GM19438 (cell line): Measurements from ENCODE around the gene MYO7B.
"Not testable (repeated sequence)": the region's sequence is repeated elsewhere in the genome, so short reads cannot be mapped to it uniquely, and the experiment has no call there.

Source experiments
- ATAC-seq: cut with Tn5 transposase; IDR thresholded peaks from one replicate; pipeline ENCODE4 v1.9.1; 2021; ENCODE audit warnings: low read depth; ENCODE audit not compliant: unreplicated experiment

The MYO7B gene

GRCh38 chr2:127523269-127523939 lies 12.1 kb upstream of the MYO7B start:
- ATAC-seq, result no peak

DNA sequence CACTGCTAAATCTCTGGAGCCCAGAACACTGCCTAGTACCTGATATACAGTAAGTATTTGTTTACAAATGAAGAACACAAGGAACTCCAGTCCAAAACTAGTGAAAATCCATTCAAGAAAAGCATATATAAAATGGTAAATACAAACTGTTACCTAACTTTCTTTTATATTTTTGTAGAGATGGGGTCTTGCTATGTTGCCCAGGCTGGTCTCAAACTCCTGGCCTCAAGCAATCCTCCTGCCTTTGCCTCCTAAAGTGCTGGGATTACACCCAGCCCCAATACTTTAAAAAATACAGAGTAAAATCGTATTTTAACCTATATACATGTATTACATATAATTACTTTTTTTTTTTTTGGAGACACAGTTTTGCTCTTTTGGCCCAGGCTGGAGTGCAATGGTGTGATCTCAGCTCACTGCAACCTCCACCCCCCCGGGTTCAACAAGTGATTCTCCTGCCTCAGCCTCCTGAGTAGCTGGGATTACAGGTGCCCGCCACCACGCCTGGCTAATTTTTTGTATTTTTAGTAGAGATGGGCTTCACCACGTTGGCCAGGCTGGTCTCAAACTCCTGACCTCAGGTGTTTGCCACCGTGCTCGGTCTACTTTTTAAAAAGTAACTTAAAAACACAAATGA lies 11.2 kb upstream of the MYO7B start:
- ATAC-seq, result not testable (repeated sequence)

DNA sequence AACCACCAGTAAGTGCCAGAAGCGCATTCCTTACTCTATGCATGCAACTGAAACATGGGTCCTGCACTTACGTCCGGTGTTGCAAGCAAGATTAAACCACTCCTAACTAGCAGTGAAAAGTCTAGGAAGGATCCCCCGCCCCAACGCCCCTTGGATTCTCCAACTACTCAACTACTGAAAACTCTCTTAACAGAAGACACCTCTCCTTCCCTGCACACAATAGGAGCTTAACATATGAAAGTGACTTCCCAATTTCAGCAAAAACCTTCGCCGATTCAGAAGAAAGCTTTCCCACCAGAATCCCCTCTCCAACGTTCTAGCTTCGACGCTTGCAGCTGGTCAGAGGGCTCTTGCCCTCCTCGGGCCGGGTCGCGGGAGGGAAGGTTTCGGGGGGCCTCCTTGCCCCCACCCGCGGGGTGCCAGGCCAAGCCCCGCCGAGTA lies 9.8 kb upstream of the MYO7B start:
- peak; percentile 12 for ATAC-seq

DNA sequence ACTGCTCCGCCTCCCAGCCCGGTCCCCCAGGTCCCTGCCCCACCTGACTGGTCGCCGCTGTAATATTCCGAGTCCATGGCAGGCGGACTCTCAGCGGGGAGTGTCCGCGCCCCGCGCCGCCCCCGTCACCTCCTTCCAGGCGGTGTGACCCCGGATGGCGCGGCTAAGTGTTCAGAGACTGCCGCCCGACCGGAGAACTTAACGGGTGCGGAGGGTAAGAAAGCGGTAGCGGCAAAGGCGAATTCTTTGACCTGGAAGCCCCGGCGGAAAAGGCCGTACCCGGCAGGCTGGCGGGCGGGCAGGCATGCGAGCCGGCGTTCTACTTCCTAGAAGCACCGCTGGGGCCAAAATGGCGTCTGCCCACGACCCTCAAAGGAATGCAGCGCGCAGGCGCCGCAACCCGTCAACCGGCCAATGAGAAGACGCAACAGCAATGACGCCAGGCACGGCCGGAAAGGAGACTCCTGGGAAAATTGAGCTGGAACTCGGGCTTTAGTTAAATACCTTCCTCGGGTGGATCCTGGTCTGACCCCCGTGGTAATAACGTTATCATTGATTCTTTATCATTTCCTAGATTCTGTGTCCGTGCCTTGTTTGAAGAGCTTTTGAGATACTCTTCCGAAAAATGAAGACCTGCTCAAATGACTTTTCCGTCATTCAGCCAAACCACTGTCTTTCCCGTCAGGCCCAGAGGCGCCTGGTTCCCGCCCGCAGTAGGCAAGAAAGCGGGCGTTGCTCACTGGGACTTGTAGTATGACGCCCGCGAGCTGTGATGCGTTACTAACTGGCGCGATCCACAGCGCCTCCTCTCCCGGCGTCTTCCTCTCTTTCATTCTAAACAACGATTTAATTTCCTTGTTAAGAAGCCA lies 9.1 kb upstream of the MYO7B start, which contains the start of gene IWS1:
TSS of gene IWS1 (minus strand) at position 358 of the 869 bp plus-strand sequence. CDS start at position 77, 281 bp downstream.
- ATAC-seq, result peak; percentile 88

- ATAC-seq, result peak; percentile 6
Observed at GRCh38 chr2:127527001-127527804, 8.3 kb upstream of the MYO7B start.

GRCh38 chr2:127528487-127528886 lies 7.0 kb upstream of the MYO7B start:
- no peak for ATAC-seq

GRCh38 chr2:127529416-127529815 lies 6.1 kb upstream of the MYO7B start:
- ATAC-seq, result not testable (repeated sequence)

DNA sequence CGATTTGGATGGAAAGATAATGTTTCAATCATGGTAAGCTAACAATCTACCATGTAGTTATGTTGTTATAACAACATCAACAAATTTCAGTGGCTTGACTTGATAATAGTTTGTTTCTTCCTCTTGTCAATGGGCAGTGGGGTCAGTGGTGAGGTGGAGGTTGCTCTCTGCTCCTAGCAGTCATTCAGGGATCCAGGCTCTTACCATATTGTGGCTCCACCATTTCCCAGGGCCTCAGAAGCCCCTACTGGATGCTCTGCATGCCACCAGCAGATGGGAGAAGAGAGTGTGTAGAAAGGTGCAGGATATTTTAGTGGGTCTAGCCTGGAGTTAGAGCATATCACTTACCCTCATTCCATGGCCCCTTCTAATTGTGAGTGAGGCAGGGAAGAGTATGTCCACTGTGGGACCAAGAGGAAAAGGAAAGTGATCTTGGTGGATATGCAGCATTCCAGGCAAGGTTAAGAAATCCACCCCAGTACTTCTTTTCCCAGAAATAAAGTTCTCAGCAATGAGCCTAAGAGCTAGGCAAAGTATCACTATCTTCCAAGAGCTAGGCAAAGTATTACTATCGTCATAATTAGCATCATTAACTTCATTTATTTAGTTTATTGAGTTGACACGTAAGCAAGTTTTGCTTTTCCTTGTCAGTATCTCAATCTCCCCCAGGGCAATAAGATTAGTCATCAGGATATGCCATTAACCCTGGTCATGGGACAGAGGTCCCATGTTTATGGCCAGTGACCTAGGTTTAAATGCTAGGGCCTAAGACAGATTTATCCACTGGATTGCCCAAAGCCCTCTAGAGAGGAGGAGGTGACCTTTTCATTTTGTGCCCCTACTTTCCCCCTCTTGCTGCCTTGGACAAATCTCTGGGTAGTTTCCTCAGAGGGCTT lies 5.0 kb upstream of the MYO7B start:
- ATAC-seq, result no peak

DNA sequence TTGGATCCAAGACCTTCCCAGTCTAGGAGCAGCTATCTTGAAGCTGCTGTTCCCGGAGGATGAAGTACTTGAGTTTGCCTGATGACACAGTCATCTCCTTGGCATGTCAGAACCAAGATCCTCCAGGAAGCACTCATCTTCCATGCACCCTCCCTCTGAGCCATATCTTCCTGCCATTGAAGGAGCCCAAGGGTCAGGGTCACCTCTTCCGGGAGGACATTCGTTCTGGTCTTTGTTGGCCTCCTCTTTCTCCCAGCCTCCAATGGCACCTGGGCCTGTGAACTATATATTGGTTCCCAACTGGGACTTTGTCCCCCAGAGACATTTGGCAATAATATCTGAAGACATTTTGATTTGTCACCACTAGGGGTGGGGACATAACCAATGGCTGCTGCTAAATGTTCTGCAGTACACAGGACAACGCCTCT lies 4.2 kb upstream of the MYO7B start:
- no peak for ATAC-seq

- ATAC-seq, result no peak
Observed at GRCh38 chr2:127532296-127532695, 3.2 kb upstream of the MYO7B start.

DNA sequence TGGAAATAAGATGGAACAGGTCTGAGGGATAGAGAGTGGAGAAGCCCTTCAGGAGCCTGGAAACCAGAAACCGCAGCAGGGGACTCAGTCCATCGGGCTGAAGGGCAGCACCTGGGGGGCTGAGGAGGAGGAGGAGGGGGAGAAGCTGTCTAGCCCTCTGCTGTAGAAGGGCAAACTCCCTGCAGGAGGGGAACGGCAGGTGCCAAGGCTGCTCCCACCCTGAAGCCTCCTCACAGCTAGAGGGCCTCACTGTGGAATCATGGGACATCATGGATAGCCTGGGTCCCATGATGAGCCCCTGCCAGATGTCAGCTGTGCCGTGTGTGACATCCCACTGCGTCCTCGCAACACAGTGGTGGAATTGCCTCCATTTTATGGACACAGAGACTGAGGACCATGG lies 435 bp downstream of the MYO7B start:
- no peak for ATAC-seq

DNA sequence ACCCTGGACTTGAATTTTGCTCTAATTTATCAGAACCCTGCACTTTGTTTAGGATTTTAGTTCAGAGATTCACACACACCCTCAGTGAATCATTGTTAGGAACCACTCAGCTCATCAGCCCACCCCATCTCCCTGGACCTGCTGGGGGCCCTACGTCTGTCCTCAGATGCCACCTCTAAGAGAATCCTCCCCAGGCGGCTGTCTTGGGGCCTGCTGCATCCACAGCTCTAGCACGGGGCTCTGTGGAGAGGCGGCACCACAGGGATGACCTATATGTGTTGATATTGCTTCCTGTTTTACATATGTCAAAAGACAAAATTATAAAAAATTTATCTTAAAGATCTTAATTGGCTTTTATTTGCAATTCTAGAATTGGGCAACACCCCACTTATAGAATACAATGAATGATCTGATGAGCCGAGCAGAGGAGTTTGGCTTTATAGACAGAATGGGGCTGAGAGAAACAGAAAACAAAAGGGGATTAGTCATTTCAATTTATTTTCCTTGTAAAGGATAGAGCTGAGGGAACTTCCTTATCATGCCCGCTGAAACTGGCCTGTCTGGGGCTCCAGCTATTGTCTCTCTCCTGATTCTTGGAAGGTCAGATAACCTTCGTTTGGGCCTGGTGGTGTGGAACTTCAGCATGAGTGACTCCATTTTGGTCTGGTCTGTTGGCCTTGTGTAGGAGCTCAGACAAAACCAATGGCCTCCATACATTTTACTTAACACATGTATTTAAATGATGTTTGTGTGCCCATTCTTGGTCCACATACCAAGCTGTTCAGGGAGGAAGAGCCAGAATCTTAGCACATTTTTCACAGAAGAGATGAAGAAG lies 1.4 kb downstream of the MYO7B start:
- ATAC-seq, result no peak

DNA sequence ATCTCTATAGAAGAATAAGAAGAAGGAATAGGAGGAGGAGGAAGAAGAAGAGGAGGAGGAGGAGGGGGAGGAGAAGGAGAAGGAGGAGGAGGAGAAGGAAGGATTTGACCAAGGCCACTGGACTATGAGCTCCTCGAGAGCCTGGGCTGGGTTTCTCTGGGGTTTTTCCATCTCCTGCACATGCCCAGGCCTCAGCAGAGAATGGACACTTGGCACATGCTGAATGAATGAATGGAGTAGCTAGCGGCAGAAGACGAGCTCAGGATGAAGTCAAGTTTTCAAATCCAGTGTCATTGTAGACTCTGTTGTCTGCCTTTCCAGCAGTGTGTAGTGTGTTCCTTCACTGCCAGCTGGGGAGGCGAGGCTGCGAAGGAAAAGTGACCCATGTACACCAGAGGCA lies 2.2 kb downstream of the MYO7B start:
- no peak for ATAC-seq

DNA sequence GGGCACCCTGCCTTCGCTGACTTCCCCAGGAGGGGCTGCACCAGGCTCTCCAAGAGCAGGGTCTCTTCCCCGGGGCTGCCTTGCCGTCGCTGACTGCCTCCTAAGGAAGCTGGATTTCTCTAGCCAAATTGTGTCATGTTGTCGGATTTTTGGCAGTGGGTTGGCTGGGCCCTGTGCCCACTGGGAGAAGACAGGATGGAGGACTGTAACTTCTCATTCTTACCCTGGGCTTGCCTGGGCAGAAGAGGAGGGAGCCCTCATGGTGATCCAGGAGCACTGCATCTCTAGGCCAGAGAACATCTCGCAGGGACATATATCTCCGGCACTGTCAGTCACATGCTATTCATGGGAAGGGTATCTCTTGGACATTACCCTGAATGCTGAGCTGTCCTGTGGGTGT lies 6.3 kb downstream of the MYO7B start:
- no peak for ATAC-seq

- ATAC-seq, result no peak
Observed at GRCh38 chr2:127542231-127542630, 6.7 kb downstream of the MYO7B start.

DNA sequence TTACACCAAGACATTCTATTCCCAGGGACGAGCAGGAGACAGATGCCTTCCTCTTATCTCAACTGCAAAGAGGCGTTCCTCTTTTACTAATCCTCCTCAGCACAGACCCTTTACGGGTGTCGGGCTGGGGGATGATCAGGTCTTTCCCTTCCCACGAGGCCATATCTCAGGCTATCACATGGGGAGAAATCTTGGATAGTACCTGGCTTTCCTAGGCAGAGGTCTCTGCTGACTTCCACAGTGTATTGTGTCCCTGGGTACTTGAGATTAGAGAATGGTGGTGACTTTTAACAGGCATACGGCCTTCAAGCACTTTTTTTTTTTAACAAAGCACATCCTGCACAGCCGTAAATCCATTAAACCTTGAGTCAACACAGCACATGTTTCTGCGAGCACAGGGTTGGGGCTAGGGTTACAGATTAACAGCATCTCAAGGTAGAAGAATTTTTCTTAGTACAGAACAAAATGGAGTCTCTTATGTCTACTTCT lies 7.6 kb downstream of the MYO7B start:
- ATAC-seq, result not testable (repeated sequence)

DNA sequence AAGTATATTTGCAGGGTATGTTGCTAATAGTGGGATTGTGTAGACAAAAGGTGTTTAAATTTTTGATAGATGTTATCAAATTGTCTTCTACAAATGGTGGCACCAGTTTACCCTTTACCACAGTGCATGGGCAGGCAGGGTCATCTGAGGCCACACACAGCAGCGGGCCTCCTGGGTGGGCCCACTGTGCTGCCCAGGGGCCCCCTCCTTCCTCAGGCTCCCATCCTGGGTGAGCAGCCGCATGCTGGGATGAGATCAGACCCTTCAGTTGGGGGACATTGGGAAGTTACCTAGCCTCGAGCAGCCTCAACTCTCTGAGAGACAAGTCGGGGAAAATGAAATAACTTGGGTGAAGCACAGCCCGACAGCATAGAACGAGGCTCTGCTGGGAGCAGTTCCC lies 9.7 kb downstream of the MYO7B start:
- no peak for ATAC-seq

GRCh38 chr2:127545796-127546195 lies 10.3 kb downstream of the MYO7B start:
- no peak for ATAC-seq
